A549 (cell line): ENCODE measurements around the gene GPR12. TPM values are rescaled to one million over a fixed set of nuclear protein-coding genes. Genes with fewer than 3 reads are reported as not detected.
"Not testable (repeated sequence)": the region's sequence is repeated elsewhere in the genome, so short reads cannot be mapped to it uniquely, and the experiment has no call there.

ENCODE experiments used
- ATAC-seq, 2 experiments: fragments of 200-7000 bp in 1 of 2; fragments of >200 bp in 1 of 2; cut with Nextera tagmentation in 1 of 2; cut with Tn5 transposase in 1 of 2; 3 replicates each; pipeline versions ENCODE4 v1.8.0 to v1.9.1; 2018 to 2020; ENCODE audit warnings: mild to moderate bottlenecking in 1 of 2, moderate library complexity in 1 of 2
- CTCF ChIA-PET: fragments of 300-600 bp; sonication (Branson Sonifier 250); formaldehyde crosslinking; extraction: SDS; loops from one replicate; lab custom pipeline; 2021; ENCODE audit warnings: antibody characterized with exemption, inconsistent platforms; lab: Yijun Ruan, JAX
- POLR2A ChIA-PET: fragments of 350-600 bp; formaldehyde crosslinking; extraction: SDS; loops from one replicate; lab custom pipeline; 2021; ENCODE audit warnings: antibody characterized with exemption, inconsistent platforms; lab: Yijun Ruan, JAX
- DNase-seq, 2 experiments: peaks; one replicate each; pipeline versions ENCODE4 v3.0.0 to v3.0.0-alpha.2; 2011 to 2016; ENCODE audit warnings: low read depth in 1 of 2, low spot score in 1 of 2
- FAIRE-seq: peaks from 2 replicates; lab custom pipeline; 2011; peaks lifted over from hg19 to GRCh38; lab: Jason Lieb, UNC
- H3K27ac ChIP-seq, 2 experiments: fragments of >200 bp; sonication (Bioruptor Twin); formaldehyde crosslinking; 3 replicates each; pipeline ENCODE4 v1.5.1; 2016 to 2017
- H3K4me1 ChIP-seq: fragments of >200 bp; sonication (Bioruptor Twin); formaldehyde crosslinking; 3 replicates; pipeline ENCODE4 v1.6.1; 2016
- H3K4me2 ChIP-seq: fragments of >200 bp; sonication (Bioruptor Twin); formaldehyde crosslinking; 3 replicates; pipeline ENCODE4 v1.6.1; 2016
- H3K4me3 ChIP-seq: fragments of >200 bp; sonication (Bioruptor Twin); formaldehyde crosslinking; 3 replicates; pipeline ENCODE4 v1.5.1; 2016
- H3K9me3 ChIP-seq: fragments of >200 bp; sonication (Bioruptor Twin); formaldehyde crosslinking; 3 replicates; pipeline ENCODE4 v1.6.1; 2016
- ATOH8 ChIP-seq: fragments of 250-450 bp; sonication (Bioruptor Pico); IDR thresholded peaks from 2 replicates; pipeline ENCODE4 v1.5.0; 2020; ENCODE audit warnings: low read depth, mild to moderate bottlenecking, moderate library complexity
- BCL3 ChIP-seq: fragments of >200 bp; sonication (Bioruptor Twin); formaldehyde crosslinking; IDR thresholded peaks from 3 replicates; pipeline ENCODE4 v1.6.1; 2016
- BHLHE40 ChIP-seq: IDR thresholded peaks from 2 replicates; pipeline ENCODE4 v1.6.1; 2012; ENCODE audit warnings: low read depth, low read length, inconsistent platforms
- CBX8 ChIP-seq: fragments of 200-600 bp; sonication (generic); IDR thresholded peaks from 2 replicates; pipeline ENCODE4 v1.6.1; 2016
- CHD2 ChIP-seq: fragments of 150-350 bp; IDR thresholded peaks from 2 replicates; pipeline ENCODE4 v1.6.1; 2014; ENCODE audit warnings: low read length; ENCODE audit not compliant: partially characterized antibody
- CHD4 ChIP-seq: fragments of 200-600 bp; sonication (generic); IDR thresholded peaks from 2 replicates; pipeline ENCODE4 v1.6.1; 2016; ENCODE audit warnings: antibody characterized with exemption, mild to moderate bottlenecking, borderline replicate concordance
- CTCF ChIP-seq: fragments of >200 bp; sonication (Bioruptor Twin); formaldehyde crosslinking; IDR thresholded peaks from 3 replicates; pipeline ENCODE4 v1.5.1; 2016
- EHMT2 ChIP-seq: fragments of 200-600 bp; sonication (generic); IDR thresholded peaks from 2 replicates; pipeline ENCODE4 v1.6.1; 2016; ENCODE audit warnings: antibody characterized with exemption, low read depth, mild to moderate bottlenecking, moderate library complexity
- ELK1 ChIP-seq: fragments of 150-350 bp; IDR thresholded peaks from 2 replicates; pipeline ENCODE4 v1.6.1; 2014; ENCODE audit warnings: low read depth, mild to moderate bottlenecking, low read length
- FOSB ChIP-seq: fragments of 250-450 bp; sonication (Bioruptor Pico); IDR thresholded peaks from 2 replicates; pipeline ENCODE4 v1.5.0; 2020; ENCODE audit warnings: mild to moderate bottlenecking, moderate library complexity
- GATA3 ChIP-seq: IDR thresholded peaks from 2 replicates; pipeline ENCODE4 v1.6.1; 2012; ENCODE audit warnings: borderline replicate concordance
- HMGXB4 ChIP-seq: fragments of 250-450 bp; sonication (Bioruptor Pico); IDR thresholded peaks from 2 replicates; pipeline ENCODE4 v1.5.0; 2021; ENCODE audit warnings: mild to moderate bottlenecking, moderate library complexity, borderline replicate concordance
- HOXA7 ChIP-seq: fragments of 250-450 bp; sonication (Bioruptor Pico); IDR thresholded peaks from 2 replicates; pipeline ENCODE4 v1.5.0; 2020; ENCODE audit warnings: mild to moderate bottlenecking, moderate library complexity
- JUN ChIP-seq, 2 experiments: fragments of >200 bp; sonication (Bioruptor Twin); formaldehyde crosslinking; IDR thresholded peaks; 2 replicates in 1 of 2; 3 replicates in 1 of 2; pipeline ENCODE4 v1.6.1; 2016 to 2017
- KDM1A ChIP-seq: fragments of 200-600 bp; sonication (generic); IDR thresholded peaks from 2 replicates; pipeline ENCODE4 v1.6.1; 2016; ENCODE audit warnings: low read depth, mild to moderate bottlenecking
- KDM5A ChIP-seq: fragments of 200-600 bp; sonication (generic); IDR thresholded peaks from 2 replicates; pipeline ENCODE4 v1.6.1; 2016; ENCODE audit warnings: antibody characterized with exemption, mild to moderate bottlenecking
- MYC ChIP-seq: IDR thresholded peaks from 2 replicates; pipeline ENCODE4 v1.6.1; 2012; ENCODE audit warnings: mild to moderate bottlenecking, inconsistent platforms, low read length, improper control_type of control experiment, borderline replicate concordance
- NFE2L2 ChIP-seq: fragments of 150-350 bp; conservative IDR thresholded peaks from 2 replicates; pipeline ENCODE4 v1.6.1; 2014; ENCODE audit warnings: low read length
- NPAS2 ChIP-seq: fragments of 250-450 bp; sonication (Bioruptor Pico); IDR thresholded peaks from 2 replicates; pipeline ENCODE4 v1.8.0; 2022; ENCODE audit warnings: mild to moderate bottlenecking, moderate library complexity, borderline replicate concordance
- RFX5 ChIP-seq: fragments of 450-650 bp; IDR thresholded peaks from 2 replicates; pipeline ENCODE4 v1.7.1; 2014; ENCODE audit warnings: antibody characterized with exemption, mild to moderate bottlenecking, moderate library complexity
- SREBF2 ChIP-seq: fragments of 450-650 bp; IDR thresholded peaks from 2 replicates; pipeline ENCODE4 v1.6.1; 2014; ENCODE audit warnings: mild to moderate bottlenecking, moderate library complexity
- TFCP2L1 ChIP-seq: fragments of 250-450 bp; sonication (Bioruptor Pico); IDR thresholded peaks from 2 replicates; pipeline ENCODE4 v1.5.0; 2021; ENCODE audit warnings: mild to moderate bottlenecking
- TP53 ChIP-seq: fragments of 250-450 bp; sonication (Bioruptor Pico); IDR thresholded peaks from 2 replicates; pipeline ENCODE4 v1.5.0; 2021; ENCODE audit warnings: mild to moderate bottlenecking, moderate library complexity
- WGBS: methylation state at CpG from one replicate; pipeline ENCODE4 v1.1.6; 2017; ENCODE audit errors: missing lambda C conversion rate; 5-methylcytosine and 5-hydroxymethylcytosine counted together
- polyA plus RNA-seq, 4 experiments: library from polyadenylated mRNA; depleted of rRNA in 3 of 4; stranded (reverse); fragments of >200 nt; fragmentation: RNase III in 1 of 4; extraction: RNeasy Plus Mini Kit Qiagen cat#74134 plus additional on column Dnase treatment in 1 of 4; gene quantifications; 2 replicates in 3 of 4; 3 replicates in 1 of 4; pipeline ENCODE4 v1.2.3, GENCODE V29; 2011 to 2017

GPR12 gene
- polyA plus RNA-seq, 2 of the 4 experiments (the other 2 are of a cell fraction) = not detected

- ATAC-seq = no peak
- Histone ChIP-seq H3K9me3 (no peaks in the 10 kb centered on the region), H3K4me2 (no peak overlapping the region), H3K4me3 (no peak overlapping the region)
- POLR2A ChIA-PET = no interaction called here
- TF ChIP-seq TFCP2L1 = no peak
- TF ChIP-seq CHD4 = no peak
- TF ChIP-seq, all 56 proteins: peak for 0
- H3K4me1 ChIP-seq = no peaks in the 10 kb centered on the region
- no peak overlapping the region for H3K27ac ChIP-seq
- no peak for FAIRE-seq
- CTCF ChIA-PET = no interaction called here
- DNase-seq = no peak
Observed at GRCh38 chr13:26727633-26728032, 33.0 kb downstream of the GPR12 start.

GRCh38 chr13:26727122-26727521 lies 33.5 kb downstream of the GPR12 start:
- Histone ChIP-seq H3K4me1 (no peaks in the 10 kb centered on the region), H3K4me2 (no peak overlapping the region), H3K9me3 (no peaks in the 10 kb centered on the region), H3K4me3 (no peak overlapping the region)
- WGBS = 17% methylated on average over 3 of the region's 3 CpGs
- DNase-seq (no peak), ATAC-seq (no peak), FAIRE-seq (no peak)
- CTCF ChIA-PET = no interaction called here
- POLR2A ChIA-PET = no interaction called here
- no peak for TF ChIP-seq KDM5A
- no peak for TF ChIP-seq BCL3
- TF ChIP-seq CBX8 = no peak
- TF ChIP-seq RFX5 = no peak
- no peak for TF ChIP-seq ATOH8 (CRISPR knock-in tag)
- no peak for TF ChIP-seq TP53
- no peak for TF ChIP-seq MYC
- no peak for TF ChIP-seq HOXA7 (CRISPR knock-in tag)
- TF ChIP-seq CHD4 = no peak
- TF ChIP-seq KDM1A = no peak
- TF ChIP-seq SREBF2 = no peak
- no peak for TF ChIP-seq GATA3
- TF ChIP-seq ELK1 = no peak
- no peak for TF ChIP-seq BHLHE40
- no peak for TF ChIP-seq HMGXB4
- TF ChIP-seq, all 56 proteins: peak for 0
- H3K27ac ChIP-seq = no peak overlapping the region

GRCh38 chr13:26726684-26727083 lies 33.9 kb downstream of the GPR12 start:
- no peaks in the 10 kb centered on the region for H3K4me1 ChIP-seq
- ATAC-seq (no peak), FAIRE-seq (no peak), DNase-seq (no peak)
- WGBS = 61% methylated on average over 8 of the region's 8 CpGs
- no peaks in the 10 kb centered on the region for H3K9me3 ChIP-seq
- ChIA-PET CTCF (no interaction called here), POLR2A (no interaction called here)
- no peak overlapping the region for H3K4me3 ChIP-seq
- H3K27ac ChIP-seq = no peak overlapping the region
- no peak for TF ChIP-seq TP53
- no peak for TF ChIP-seq NPAS2 (CRISPR knock-in tag)
- no peak for TF ChIP-seq NFE2L2
- TF ChIP-seq CHD2 = no peak
- TF ChIP-seq CTCF = no peak
- TF ChIP-seq BHLHE40 = no peak
- no peak for TF ChIP-seq JUN (IDR thresholded peaks at IDR 0.05)
- no peak for TF ChIP-seq FOSB (CRISPR knock-in tag)
- no peak for TF ChIP-seq EHMT2
- TF ChIP-seq, all 56 proteins: peak for 0
- H3K4me2 ChIP-seq = no peak overlapping the region

- POLR2A ChIA-PET, H3K27ac ChIP-seq, DNase-seq, ATAC-seq, H3K4me2 ChIP-seq, H3K9me3 ChIP-seq, H3K4me3 ChIP-seq, H3K4me1 ChIP-seq, FAIRE-seq, CTCF ChIA-PET: not testable (repeated sequence)
- no CpG with 5 or more reads among the region's 31 CpGs for WGBS
Observed at GRCh38 chr13:26723620-26724019, 37.0 kb downstream of the GPR12 start.
